ENCODE data around the gene AGAP1.

DNA sequence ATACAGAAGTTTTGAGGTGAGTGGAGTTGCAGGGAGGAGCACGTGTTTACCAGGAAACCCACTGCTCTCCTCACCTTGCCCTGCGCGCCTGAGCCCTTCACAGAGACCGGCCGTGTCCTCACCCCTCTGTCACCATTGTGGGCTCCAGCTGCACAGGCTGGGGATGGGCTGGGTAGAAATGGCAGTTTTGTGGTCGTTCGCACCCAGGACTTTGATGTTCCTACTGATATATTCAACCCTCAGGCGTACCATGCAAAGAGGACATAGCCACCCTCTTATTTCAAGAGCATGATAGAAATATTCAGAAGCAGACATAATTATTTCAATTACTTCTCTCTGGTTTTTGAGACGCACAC, 596.2 kb downstream of the AGAP1 start:
- TF ChIP-seq POLR2AphosphoS5 (IDR thresholded peaks at IDR 0.05; ENCODE audit: insufficient read depth in 1 of 2, low read depth in 1 of 2), result no peak
- TF ChIP-seq, protein P1, sequence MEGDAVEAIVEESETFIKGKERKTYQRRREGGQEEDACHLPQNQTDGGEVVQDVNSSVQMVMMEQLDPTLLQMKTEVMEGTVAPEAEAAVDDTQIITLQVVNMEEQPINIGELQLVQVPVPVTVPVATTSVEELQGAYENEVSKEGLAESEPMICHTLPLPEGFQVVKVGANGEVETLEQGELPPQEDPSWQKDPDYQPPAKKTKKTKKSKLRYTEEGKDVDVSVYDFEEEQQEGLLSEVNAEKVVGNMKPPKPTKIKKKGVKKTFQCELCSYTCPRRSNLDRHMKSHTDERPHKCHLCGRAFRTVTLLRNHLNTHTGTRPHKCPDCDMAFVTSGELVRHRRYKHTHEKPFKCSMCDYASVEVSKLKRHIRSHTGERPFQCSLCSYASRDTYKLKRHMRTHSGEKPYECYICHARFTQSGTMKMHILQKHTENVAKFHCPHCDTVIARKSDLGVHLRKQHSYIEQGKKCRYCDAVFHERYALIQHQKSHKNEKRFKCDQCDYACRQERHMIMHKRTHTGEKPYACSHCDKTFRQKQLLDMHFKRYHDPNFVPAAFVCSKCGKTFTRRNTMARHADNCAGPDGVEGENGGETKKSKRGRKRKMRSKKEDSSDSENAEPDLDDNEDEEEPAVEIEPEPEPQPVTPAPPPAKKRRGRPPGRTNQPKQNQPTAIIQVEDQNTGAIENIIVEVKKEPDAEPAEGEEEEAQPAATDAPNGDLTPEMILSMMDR (IDR thresholded peaks at IDR 0.05), result no peak

All from vagina (tissue), 2 donors.